Ovary (tissue), 9 donors: ENCODE measurements around the gene ISG15. TPM values are rescaled to one million over a fixed set of nuclear protein-coding genes. Genes with fewer than 3 reads are reported as not detected.

Experiments
- DNase-seq, 5 donors: peaks; one replicate each; pipeline ENCODE4 v3.0.0-alpha.2; 2019 to 2020
- H3K27ac ChIP-seq, 2 donors: fragments of 200-600 bp; one replicate each; pipeline versions ENCODE4 v1.5.1 to v1.8.0; 2019 to 2022
- H3K27me3 ChIP-seq: fragments of 200-600 bp; one replicate; pipeline ENCODE4 v1.8.0; 2022
- H3K36me3 ChIP-seq: fragments of 200-600 bp; sonication (generic); one replicate; pipeline ENCODE4 v1.5.1; 2019
- H3K4me1 ChIP-seq: one replicate; pipeline ENCODE4 v1.8.1; 2013; ENCODE audit warnings: mild to moderate bottlenecking, moderate library complexity; ENCODE audit not compliant: insufficient read depth
- H3K4me3 ChIP-seq: fragments of 200-600 bp; sonication (generic); one replicate; pipeline ENCODE4 v1.5.1; 2017
- H3K9me3 ChIP-seq, 2 donors: fragments of 200-600 bp in 1 of 2; sonication (generic) in 1 of 2; one replicate each; pipeline versions ENCODE4 v1.5.1 to v1.8.1; 2013 to 2019; ENCODE audit warnings: mild to moderate bottlenecking in 1 of 2, moderate library complexity in 1 of 2
- CTCF ChIP-seq, 3 donors: fragments of 450-650 bp in 2 of 3; fragments of 200-600 bp in 1 of 3; IDR thresholded peaks; one replicate each; pipeline versions ENCODE4 v1.5.1 to v1.8.0; 2016 to 2022; ENCODE audit warnings: antibody characterized with exemption in 3 of 3, mild to moderate bottlenecking in 1 of 3
- EP300 ChIP-seq: sonication (generic); formaldehyde crosslinking; IDR thresholded peaks from one replicate; pipeline ENCODE4 v1.6.1; 2017; ENCODE audit warnings: antibody characterized with exemption
- POLR2A ChIP-seq: fragments of 450-650 bp; IDR thresholded peaks from one replicate; pipeline ENCODE4 v1.6.1; 2017; ENCODE audit warnings: antibody characterized with exemption, mild to moderate bottlenecking, moderate library complexity
- WGBS, 3 donors: extraction: QIAGEN DNeasy Blood & Tissue Kit in 1 of 3; methylation state at CpG; one replicate each; pipeline versions ENCODE4 v1.1.5 to v1.1.7; 2013 to 2017; 5-methylcytosine and 5-hydroxymethylcytosine counted together
- intact Hi-C, 4 donors: fragments of 100-400 bp; cut with DNase I; formaldehyde crosslinking; loops; one replicate each; pipeline versions ENCODE4 v1.11.0 to v1.15.1; 2022 to 2023
- polyA plus RNA-seq, 2 donors: library from polyadenylated mRNA; stranded (reverse); fragments of 200-250 nt in 1 of 2; fragments of 350-450 nt in 1 of 2; fragmentation: Illumina TruSeq in 1 of 2; extraction: RNeasy Lipid Tissue Mini Kit (QIAGEN cat#74804) in 1 of 2; gene quantifications; one replicate each; pipeline ENCODE4 v1.2.3, GENCODE V29; 2013 to 2014
- total RNA-seq, 7 donors: library from RNA; depleted of rRNA in 2 of 7; stranded (reverse); fragments of >200 nt in 2 of 7; fragmentation: NEBNext Ultra II Directional in 3 of 7; extraction: Animal tissue kit (Norgen Biotek cat#: 25700) in 3 of 7; gene quantifications; one replicate each; pipeline versions ENCODE4 v1.1.0 to v1.2.4, GENCODE V29; 2016 to 2023
- donor health status: DM: no; HTN: no; CAD: no; lungs with moderate emphysema.
- donor health status: DM: no; HTN: no; CAD: no.
- donor health status: Bipolar disorder and iron deficiency.
- donor health status: DM: yes; HTN: yes; CAD: no.
- donor health status: DM: no; HTN: no; CAD: no.
- donor health status: DM: yes; HTN: yes; CAD: no.

ISG15 gene
- total and polyA plus RNA-seq, 9 donors: 7.8 to 83.5 (median 14.9) TPM; not detected in 1

- no peak for TF ChIP-seq POLR2A
- TF ChIP-seq CTCF (IDR thresholded peaks at IDR 0.05): no peak
- TF ChIP-seq EP300: no peak
- DNase-seq: no peak
- Histone ChIP-seq H3K4me1 (peaks cover 6% of the 10 kb centered on the region), H3K27ac (no peak overlapping the region), H3K36me3 (no peaks in the 10 kb centered on the region), H3K27me3 (no peaks in the 10 kb centered on the region), H3K4me3 (no peak overlapping the region), H3K9me3 (no peaks in the 10 kb centered on the region)
- intact Hi-C loops: loop anchor here in 1 of 4 donors (10.0 kb wide), 1 partner anchor 252 kb away; no protein-coding TSS in a partner anchor
- 91 to 94% (median 94%) methylated on average over 9 to 10 of the region's 10 CpGs for WGBS, 3 donors
Measured at GRCh38 chr1:1042835-1043234, 29.5 kb downstream of the ISG15 start.

- Histone ChIP-seq H3K36me3 (no peaks in the 10 kb centered on the region), H3K27me3 (no peaks in the 10 kb centered on the region), H3K27ac (no peak overlapping the region), H3K4me3 (no peak overlapping the region), H3K9me3 (no peaks in the 10 kb centered on the region), H3K4me1 (peaks cover 6% of the 10 kb centered on the region)
- no peak for TF ChIP-seq EP300
- DNase-seq: no peak
- intact Hi-C loops: loop anchor here in 1 of 4 donors (10.0 kb wide), 1 partner anchor 251 kb away; no protein-coding TSS in a partner anchor
- 96% methylated on average over 26 to 27 of the region's 27 CpGs for WGBS, 3 donors
Measured at GRCh38 chr1:1043411-1043810, 30.1 kb downstream of the ISG15 start.

- Histone ChIP-seq H3K27me3 (no peaks in the 10 kb centered on the region), H3K27ac (no peak overlapping the region), H3K9me3 (no peaks in the 10 kb centered on the region), H3K4me1 (peaks cover 6% of the 10 kb centered on the region), H3K4me3 (no peak overlapping the region), H3K36me3 (no peaks in the 10 kb centered on the region)
- intact Hi-C loops: loop anchor here in 1 of 4 donors (10.0 kb wide), 1 partner anchor 251 kb away; no protein-coding TSS in a partner anchor
- TF ChIP-seq CTCF (IDR thresholded peaks at IDR 0.05) (no peak), POLR2A (no peak)
- 95 to 96% (median 96%) methylated on average over 33 of the region's 33 CpGs for WGBS, 3 donors
- no peak for DNase-seq
Measured at GRCh38 chr1:1043921-1044320, 30.6 kb downstream of the ISG15 start.

GRCh38 chr1:1044455-1045078 lies 31.3 kb downstream of the ISG15 start:
- WGBS, 3 donors: 85 to 87% (median 86%) methylated on average over 34 of the region's 34 CpGs
- H3K36me3 ChIP-seq: no peaks in the 10 kb centered on the region
- no peak for TF ChIP-seq POLR2A
- no peak for TF ChIP-seq CTCF (IDR thresholded peaks at IDR 0.05)
- no peak for TF ChIP-seq EP300

GRCh38 chr1:1045129-1045528 lies 31.8 kb downstream of the ISG15 start:
- WGBS, 3 donors: 93 to 97% (median 94%) methylated on average over 23 of the region's 23 CpGs
- H3K27ac ChIP-seq: no peak overlapping the region
- no peaks in the 10 kb centered on the region for H3K36me3 ChIP-seq
- no peak for TF ChIP-seq POLR2A
- TF ChIP-seq EP300: no peak
- TF ChIP-seq CTCF (IDR thresholded peaks at IDR 0.05): no peak
- H3K4me1 ChIP-seq: peaks cover 2% of the 10 kb centered on the region
- H3K9me3 ChIP-seq: no peaks in the 10 kb centered on the region
- H3K27me3 ChIP-seq: no peaks in the 10 kb centered on the region
- no peak for DNase-seq
- H3K4me3 ChIP-seq: no peak overlapping the region
- intact Hi-C loops: loop anchor here in 1 of 4 donors (10.0 kb wide), 1 partner anchor 250 kb away; no protein-coding TSS in a partner anchor

More at GRCh38 chr1:1044455-1045078, 31.3 kb downstream of the ISG15 start:
- Histone ChIP-seq H3K27me3 (no peaks in the 10 kb centered on the region), H3K9me3 (no peaks in the 10 kb centered on the region), H3K4me3 (no peak overlapping the region), H3K27ac (no peak overlapping the region), H3K4me1 (peaks cover 6% of the 10 kb centered on the region)
- no peak for DNase-seq
- intact Hi-C loops: loop anchor here in 1 of 4 donors (10.0 kb wide), 1 partner anchor 250 kb away; no protein-coding TSS in a partner anchor
